Kidney (tissue), 14 donors: Measurements from ENCODE around the gene TF. TPM values are rescaled to one million over a fixed set of nuclear protein-coding genes. Genes with fewer than 3 reads are reported as not detected.

Experiments used
- DNase-seq, 5 donors: peaks; one replicate each; pipeline ENCODE4 v3.0.0-alpha.2; 2013 to 2020
- FAIRE-seq: peaks from 2 replicates; lab custom pipeline; 2012; peaks lifted over from hg19 to GRCh38; lab: Jason Lieb, UNC
- H3K27ac ChIP-seq, 2 donors: one replicate each; pipeline ENCODE4 v1.7.0; 2013; ENCODE audit warnings: low read depth in 2 of 2, low read length in 2 of 2, inconsistent platforms in 1 of 2
- H3K27me3 ChIP-seq: one replicate; pipeline ENCODE4 v1.7.1; 2013; ENCODE audit warnings: low read length, inconsistent platforms; ENCODE audit not compliant: control insufficient read depth, insufficient read depth
- H3K36me3 ChIP-seq, 3 donors: one replicate each; pipeline versions ENCODE4 v1.7.0 to v1.7.1; 2013; ENCODE audit warnings: low read length in 3 of 3, control low read depth in 1 of 3, inconsistent platforms in 1 of 3; ENCODE audit not compliant: insufficient read depth in 3 of 3, control insufficient read depth in 2 of 3
- H3K4me1 ChIP-seq, 3 donors: one replicate each; pipeline versions ENCODE4 v1.7.0 to v1.7.1; 2013; ENCODE audit warnings: low read length in 3 of 3, inconsistent platforms in 1 of 3, low read depth in 1 of 3; ENCODE audit not compliant: control insufficient read depth in 2 of 3, insufficient read depth in 2 of 3
- H3K4me3 ChIP-seq, 3 donors: one replicate each; pipeline versions ENCODE4 v1.7.0 to v1.8.1; 2013; ENCODE audit warnings: low read length in 3 of 3, control low read depth in 1 of 3, inconsistent platforms in 1 of 3
- H3K9ac ChIP-seq, 3 donors: one replicate each; pipeline versions ENCODE4 v1.7.0 to v1.7.1; 2013; ENCODE audit warnings: low read length in 3 of 3, control low read depth in 1 of 3, inconsistent platforms in 1 of 3
- H3K9me3 ChIP-seq, 3 donors: one replicate each; pipeline versions ENCODE4 v1.7.0 to v1.7.1; 2013; ENCODE audit warnings: low read length in 3 of 3, control low read depth in 1 of 3, inconsistent platforms in 1 of 3; ENCODE audit not compliant: control insufficient read depth in 2 of 3, insufficient read depth in 1 of 3
- intact Hi-C: fragments of 100-400 bp; cut with DNase I; formaldehyde crosslinking; loops from one replicate; pipeline ENCODE4 v1.11.1; 2022
- polyA plus RNA-seq: library from polyadenylated mRNA; stranded (reverse); fragments of 350-450 nt; fragmentation: Illumina TruSeq; extraction: RNeasy Lipid Tissue Mini Kit (QIAGEN cat#74804); gene quantifications from one replicate; pipeline ENCODE4 v1.2.3, GENCODE V29; 2014; ENCODE audit warnings: low read depth, low replicate concordance; ENCODE audit not compliant: insufficient read depth
- total RNA-seq: library from RNA; stranded (reverse); fragmentation: NEBNext Ultra II Directional; extraction: Animal tissue kit (Norgen Biotek cat#: 25700); gene quantifications from one replicate; pipeline ENCODE4 v1.2.1, GENCODE V29; 2021
- TF ChIP-seq, protein P1 (sequence below): IDR thresholded peaks from 3 replicates; pipeline ENCODE4 v1.5.1; 2012; ENCODE audit warnings: mild to moderate bottlenecking, moderate library complexity, borderline replicate concordance; ENCODE audit not compliant: insufficient read depth; ENCODE audit errors: extremely low read depth
- donor health status: control.
- donor health status: control.
- donor health status: control.
- donor health status: control.
- donor health status: control.
- donor health status: DM: yes; HTN: yes; CAD: no.
- donor health status: Normal renal cell carcinoma (clear cell type).

Gene TF
- total and polyA plus RNA-seq, 2 donors from 2014 or later = 0.88 to 1.4 TPM

DNA sequence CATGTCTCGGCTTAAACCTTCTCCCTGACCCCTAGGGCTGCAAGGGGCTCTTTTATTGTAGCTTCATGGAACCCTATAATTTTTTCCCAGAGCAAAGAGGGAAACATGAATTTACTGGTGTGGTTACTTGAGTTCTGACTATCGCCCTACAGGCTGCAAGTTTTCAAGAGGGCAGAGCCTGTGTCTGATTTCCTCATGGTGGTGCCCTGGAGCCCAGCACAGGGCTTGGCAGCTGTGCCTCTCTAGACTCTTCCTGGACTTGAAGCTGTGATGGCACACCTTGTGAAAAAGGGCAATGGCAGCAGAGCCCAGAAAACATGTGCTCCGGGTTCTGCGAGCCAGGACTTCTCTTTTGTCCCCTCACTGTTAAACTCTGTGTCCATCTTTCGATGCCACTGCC lies 34.2 kb upstream of the TF start:
- no peak for DNase-seq
- Histone ChIP-seq H3K9ac (no peak overlapping the region), H3K4me1 (no peaks in the 10 kb centered on the region), H3K4me3 (no peak overlapping the region), H3K27me3 (no peaks in the 10 kb centered on the region), H3K9me3 (no peaks in the 10 kb centered on the region), H3K27ac (no peak overlapping the region), H3K36me3 (no peaks in the 10 kb centered on the region)
- TF ChIP-seq, protein P1, sequence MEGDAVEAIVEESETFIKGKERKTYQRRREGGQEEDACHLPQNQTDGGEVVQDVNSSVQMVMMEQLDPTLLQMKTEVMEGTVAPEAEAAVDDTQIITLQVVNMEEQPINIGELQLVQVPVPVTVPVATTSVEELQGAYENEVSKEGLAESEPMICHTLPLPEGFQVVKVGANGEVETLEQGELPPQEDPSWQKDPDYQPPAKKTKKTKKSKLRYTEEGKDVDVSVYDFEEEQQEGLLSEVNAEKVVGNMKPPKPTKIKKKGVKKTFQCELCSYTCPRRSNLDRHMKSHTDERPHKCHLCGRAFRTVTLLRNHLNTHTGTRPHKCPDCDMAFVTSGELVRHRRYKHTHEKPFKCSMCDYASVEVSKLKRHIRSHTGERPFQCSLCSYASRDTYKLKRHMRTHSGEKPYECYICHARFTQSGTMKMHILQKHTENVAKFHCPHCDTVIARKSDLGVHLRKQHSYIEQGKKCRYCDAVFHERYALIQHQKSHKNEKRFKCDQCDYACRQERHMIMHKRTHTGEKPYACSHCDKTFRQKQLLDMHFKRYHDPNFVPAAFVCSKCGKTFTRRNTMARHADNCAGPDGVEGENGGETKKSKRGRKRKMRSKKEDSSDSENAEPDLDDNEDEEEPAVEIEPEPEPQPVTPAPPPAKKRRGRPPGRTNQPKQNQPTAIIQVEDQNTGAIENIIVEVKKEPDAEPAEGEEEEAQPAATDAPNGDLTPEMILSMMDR = no peak
- FAIRE-seq = no peak
- intact Hi-C loops = no loop called here

DNA sequence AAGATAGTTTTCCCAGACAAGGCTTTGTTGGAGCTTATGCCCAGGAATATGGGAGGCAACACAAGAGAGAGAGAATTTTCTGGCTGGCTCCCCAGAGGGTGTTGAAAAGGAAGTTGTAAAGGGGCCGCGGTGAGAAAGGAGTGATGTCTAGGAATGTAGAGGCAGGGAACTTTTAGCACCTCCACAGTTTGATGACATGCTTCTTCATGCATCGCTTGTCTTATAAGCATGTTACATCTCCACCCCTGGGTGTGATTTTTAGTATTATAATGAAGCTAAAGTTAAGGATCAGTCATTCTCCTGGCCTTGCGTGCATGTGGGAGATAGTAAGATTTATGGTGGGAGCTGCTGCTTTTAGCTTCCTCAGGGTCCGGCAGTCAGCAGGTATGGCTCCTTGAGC lies 32.8 kb upstream of the TF start:
- Histone ChIP-seq H3K9ac (no peak overlapping the region), H3K36me3 (no peaks in the 10 kb centered on the region), H3K4me1 (no peaks in the 10 kb centered on the region), H3K27ac (no peak overlapping the region), H3K27me3 (no peaks in the 10 kb centered on the region), H3K4me3 (no peak overlapping the region), H3K9me3 (no peaks in the 10 kb centered on the region)
- intact Hi-C loops = no loop called here
- FAIRE-seq (no peak), DNase-seq (no peak)
- TF ChIP-seq, protein P1 = no peak

DNA sequence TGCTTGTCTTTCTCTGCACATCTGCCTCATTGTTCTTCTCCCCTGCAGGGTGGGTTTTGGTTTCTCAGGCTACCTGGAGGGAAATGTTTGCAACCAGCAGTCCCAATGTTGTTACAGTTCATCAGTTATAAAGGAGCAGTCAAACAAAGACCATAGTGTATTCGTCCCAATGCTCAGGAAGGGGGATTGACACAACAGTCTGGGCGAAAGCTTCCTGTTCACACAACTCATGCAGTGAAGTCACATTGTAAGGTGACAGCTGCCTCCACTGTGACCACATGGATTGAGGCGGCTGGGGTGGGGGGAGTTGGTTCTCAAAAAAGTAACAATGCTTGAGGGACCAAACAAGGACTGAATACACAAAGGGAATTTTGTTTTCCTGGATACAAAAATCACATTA lies 28.8 kb upstream of the TF start:
- DNase-seq (no peak), FAIRE-seq (no peak)
- intact Hi-C loops = no loop called here
- TF ChIP-seq, protein P1 = no peak
- Histone ChIP-seq H3K9me3 (peaks cover 0 to 9% (median 5%) of the 10 kb centered on the region in 3 donors), H3K4me1 (no peaks in the 10 kb centered on the region), H3K27ac (no peak overlapping the region), H3K4me3 (no peak overlapping the region), H3K9ac (no peak overlapping the region), H3K27me3 (no peaks in the 10 kb centered on the region), H3K36me3 (no peaks in the 10 kb centered on the region)

DNA sequence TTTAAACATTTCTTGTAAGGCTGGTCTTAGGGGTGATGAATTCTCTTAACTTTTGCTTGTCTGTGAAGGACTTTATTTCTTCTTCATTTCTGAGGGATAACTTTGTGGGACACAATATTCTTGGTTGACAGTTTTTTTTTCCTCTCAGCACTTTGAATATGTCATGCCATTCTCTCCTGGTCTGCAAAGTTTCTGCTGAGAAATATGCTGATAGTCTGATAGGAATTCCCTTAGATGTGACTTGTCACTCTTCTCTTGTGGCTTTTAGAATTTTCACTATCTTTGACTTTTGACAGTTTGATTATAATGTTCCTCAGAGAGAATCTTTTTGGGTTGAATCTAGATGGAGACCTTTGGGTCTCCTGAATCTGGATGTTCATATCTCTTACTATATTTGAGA lies 23.3 kb upstream of the TF start:
- TF ChIP-seq, protein P1 = no peak
- intact Hi-C loops = no loop called here
- no peak overlapping the region for H3K27ac ChIP-seq
- no peak overlapping the region for H3K9ac ChIP-seq
- no peak for FAIRE-seq
- H3K4me1 ChIP-seq = no peaks in the 10 kb centered on the region
- DNase-seq = no peak
- H3K36me3 ChIP-seq = no peaks in the 10 kb centered on the region
- H3K4me3 ChIP-seq = no peak overlapping the region
- H3K27me3 ChIP-seq = no peaks in the 10 kb centered on the region
- peaks cover 0 to 16% (median 5%) of the 10 kb centered on the region in 3 donors for H3K9me3 ChIP-seq
